Effector memory CD8-positive, alpha-beta T cell (primary cell): ENCODE results near the gene KIF11.
"Not testable (repeated sequence)": the region's sequence is repeated elsewhere in the genome, so short reads cannot be mapped to it uniquely, and the experiment has no call there.

ENCODE experiments used
- ATAC-seq: fragments of 150-1000 bp; cut with Tn5 transposase; replicated peaks from 2 replicates; pipeline ENCODE4 v1.10.0; 2021; ENCODE audit warnings: mild to moderate bottlenecking, moderate library complexity
- DNase-seq, 3 experiments: peaks; one replicate each; pipeline ENCODE4 v3.0.0; 2021
- H3K27ac Mint-ChIP-seq, 2 donors: one replicate each; pipeline ENCODE4 v1.8.0; 2022; ENCODE audit warnings: mild to moderate bottlenecking in 2 of 2, mixed read lengths in 2 of 2, moderate library complexity in 2 of 2
- H3K27me3 Mint-ChIP-seq, 2 donors: one replicate each; pipeline ENCODE4 v1.8.0; 2022; ENCODE audit warnings: mixed read lengths in 2 of 2
- H3K36me3 Mint-ChIP-seq: one replicate; pipeline ENCODE4 v1.8.0; 2022; ENCODE audit warnings: mild to moderate bottlenecking, moderate library complexity, mixed read lengths; ENCODE audit not compliant: insufficient read depth
- H3K4me1 Mint-ChIP-seq, 2 donors: one replicate each; pipeline ENCODE4 v1.8.0; 2022; ENCODE audit warnings: low read depth in 2 of 2, mixed read lengths in 2 of 2
- H3K4me3 Mint-ChIP-seq, 2 donors: one replicate each; pipeline ENCODE4 v1.8.0; 2022; ENCODE audit warnings: mild to moderate bottlenecking in 2 of 2, mixed read lengths in 2 of 2, moderate library complexity in 2 of 2
- H3K9me3 Mint-ChIP-seq, 2 donors: one replicate each; pipeline ENCODE4 v1.8.0; 2022; ENCODE audit warnings: mixed read lengths in 2 of 2
- total RNA-seq, 9 experiments: gene quantifications; one replicate each; lab custom pipeline; 2026; lab: John Stamatoyannopoulos, UW

Gene KIF11
- total RNA-seq, result 2.4 to 22.2 (median 7.3) reads per million in 9 experiments

DNA sequence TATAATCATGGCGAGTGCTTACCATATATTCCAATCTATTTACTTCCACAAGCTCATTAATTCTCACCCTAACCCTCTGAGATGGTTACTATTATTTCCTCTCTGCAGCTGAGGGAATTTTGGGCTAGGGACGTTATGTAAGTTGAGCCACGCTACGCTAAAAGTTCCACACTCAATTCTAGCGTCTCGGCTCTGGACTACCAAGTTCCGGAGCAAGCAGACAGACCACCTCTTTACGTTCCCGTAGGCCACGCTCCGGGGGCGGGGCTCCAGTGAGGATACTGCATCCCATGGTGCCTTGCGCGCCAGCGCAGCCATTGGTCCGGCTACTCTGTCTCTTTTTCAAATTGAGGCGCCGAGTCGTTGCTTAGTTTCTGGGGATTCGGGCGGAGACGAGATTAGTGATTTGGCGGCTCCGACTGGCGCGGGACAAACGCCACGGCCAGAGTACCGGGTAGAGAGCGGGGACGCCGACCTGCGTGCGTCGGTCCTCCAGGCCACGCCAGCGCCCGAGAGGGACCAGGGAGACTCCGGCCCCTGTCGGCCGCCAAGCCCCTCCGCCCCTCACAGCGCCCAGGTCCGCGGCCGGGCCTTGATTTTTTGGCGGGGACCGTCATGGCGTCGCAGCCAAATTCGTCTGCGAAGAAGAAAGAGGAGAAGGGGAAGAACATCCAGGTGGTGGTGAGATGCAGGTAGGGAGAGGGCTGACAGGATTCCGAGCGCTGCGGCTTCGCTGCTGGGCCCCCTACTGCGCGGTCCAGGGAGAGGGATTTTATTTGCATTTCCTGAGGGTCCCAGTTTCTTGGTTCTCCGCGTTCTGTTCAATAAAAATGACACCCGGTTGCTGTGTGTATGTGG, at the start of gene KIF11:
Gene KIF11, plus strand, starts transcription at position 370 of the 858 bp plus-strand sequence. Its CDS starts 246 bp downstream, at position 616.
- peak; percentile 81 for ATAC-seq
- peak within 1 kb of the TSS; percentile 99 to 100 for H3K27ac Mint-ChIP-seq
- peaks cover 23% of the 10 kb centered on the region for H3K36me3 Mint-ChIP-seq
- peak; percentile 97 to 98 (median 98) for DNase-seq
- peaks cover 20 to 30% of the 10 kb centered on the region in 2 donors for H3K4me1 Mint-ChIP-seq
- peak within 1 kb of the TSS; percentile 100 for H3K4me3 Mint-ChIP-seq
- no peaks in the 10 kb centered on the region for H3K9me3 Mint-ChIP-seq
- H3K27me3 Mint-ChIP-seq, result no peaks in the 10 kb centered on the region

DNA sequence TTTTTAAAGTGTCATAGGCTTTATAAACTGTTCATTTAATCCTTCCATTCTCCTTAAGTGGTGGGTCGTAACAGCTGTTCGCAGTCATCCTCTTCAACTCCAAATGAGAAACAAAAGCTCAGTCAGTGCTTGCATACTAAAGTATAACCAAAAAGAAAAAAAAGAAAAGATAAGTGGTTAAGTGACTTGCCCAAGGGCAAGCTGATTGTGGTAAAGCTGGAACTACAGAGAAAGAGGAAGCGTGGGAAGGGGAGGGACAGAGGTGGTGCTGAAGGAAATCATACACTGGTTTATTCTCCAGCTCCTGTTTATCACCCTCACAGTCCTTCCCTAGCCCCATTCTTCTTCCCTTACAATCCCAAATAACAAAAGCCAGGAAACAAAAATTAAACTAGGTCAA, 48.6 kb upstream of the KIF11 start:
- DNase-seq, result no peak
- peaks cover 13 to 32% of the 10 kb centered on the region in 2 donors for H3K4me1 Mint-ChIP-seq
- H3K27me3 Mint-ChIP-seq, result no peaks in the 10 kb centered on the region
- no peak for ATAC-seq
- H3K4me3 Mint-ChIP-seq, result peak overlapping the region in 1 of 2 donors; percentile 38
- H3K9me3 Mint-ChIP-seq, result no peaks in the 10 kb centered on the region
- peak overlapping the region; percentile 49 to 73 for H3K27ac Mint-ChIP-seq
- H3K36me3 Mint-ChIP-seq, result peaks cover 6% of the 10 kb centered on the region

DNA sequence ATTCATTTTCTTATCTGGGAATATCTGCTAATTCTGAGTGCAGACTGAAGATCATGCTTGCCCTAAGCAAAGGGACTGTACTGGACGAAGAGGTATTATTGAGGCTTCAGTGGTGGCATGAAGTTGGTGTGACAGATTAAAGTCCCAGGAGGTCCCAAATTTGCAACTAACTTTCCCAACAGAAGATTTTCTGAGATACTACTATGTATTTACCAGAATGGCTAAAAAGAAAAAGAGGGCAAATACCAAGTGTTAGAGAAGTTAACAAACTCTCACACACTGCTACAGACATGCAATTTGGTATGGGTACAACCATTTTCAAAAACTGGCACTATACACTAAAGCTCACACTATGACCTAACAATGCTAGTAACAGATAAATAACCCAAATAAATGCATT, 47.4 kb upstream of the KIF11 start:
- H3K4me1 Mint-ChIP-seq, result peaks cover 13 to 29% of the 10 kb centered on the region in 2 donors
- H3K4me3 Mint-ChIP-seq, result no peak overlapping the region
- H3K36me3 Mint-ChIP-seq, result peaks cover 6% of the 10 kb centered on the region
- no peaks in the 10 kb centered on the region for H3K27me3 Mint-ChIP-seq
- peak overlapping the region in 1 of 2 donors; percentile 1 for H3K27ac Mint-ChIP-seq
- DNase-seq, result no peak
- H3K9me3 Mint-ChIP-seq, result no peaks in the 10 kb centered on the region
- ATAC-seq, result no peak

DNA sequence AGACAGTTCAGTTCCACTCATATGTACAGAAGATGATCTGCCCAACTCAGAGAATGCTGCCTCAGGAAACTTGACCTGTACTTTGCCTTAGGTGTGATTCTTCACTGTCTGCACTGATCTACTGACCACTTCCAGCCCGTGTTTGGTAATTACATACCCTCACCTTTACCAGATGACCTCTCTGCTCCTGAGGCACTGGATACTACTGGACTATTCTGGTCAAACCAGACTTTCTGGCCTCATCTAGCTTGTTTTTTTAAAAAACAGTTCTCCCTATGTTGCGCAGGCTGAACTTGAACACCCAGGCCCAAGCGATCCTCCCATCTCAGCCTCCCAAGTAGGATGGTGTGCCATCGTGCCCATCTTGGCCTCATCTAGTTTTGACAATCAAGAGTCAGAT, 45.3 kb upstream of the KIF11 start:
- Mint-ChIP-seq H3K27ac (no peak overlapping the region), H3K4me1 (peaks cover 13 to 24% of the 10 kb centered on the region in 2 donors), H3K36me3 (peaks cover 10% of the 10 kb centered on the region), H3K9me3 (no peaks in the 10 kb centered on the region), H3K27me3 (no peaks in the 10 kb centered on the region), H3K4me3 (no peak overlapping the region)
- DNase-seq (no peak), ATAC-seq (no peak)

GRCh38 chr10:92550924-92551323, 42.0 kb upstream of the KIF11 start:
- Mint-ChIP-seq H3K27ac (peak overlapping the region in 1 of 2 donors; percentile 12), H3K27me3 (no peaks in the 10 kb centered on the region)

GRCh38 chr10:92552310-92552709, 40.6 kb upstream of the KIF11 start:
- H3K27ac Mint-ChIP-seq, result no peak overlapping the region
- no peaks in the 10 kb centered on the region for H3K9me3 Mint-ChIP-seq
- H3K27me3 Mint-ChIP-seq, result no peaks in the 10 kb centered on the region
- H3K4me1 Mint-ChIP-seq, result peaks cover 0 to 3% of the 10 kb centered on the region in 2 donors
- H3K4me3 Mint-ChIP-seq, result no peak overlapping the region
- no peak for DNase-seq
- H3K36me3 Mint-ChIP-seq, result peaks cover 26% of the 10 kb centered on the region
- ATAC-seq, result no peak

More at GRCh38 chr10:92550924-92551323, 42.0 kb upstream of the KIF11 start:
- Mint-ChIP-seq H3K4me3 (no peak overlapping the region), H3K9me3 (no peaks in the 10 kb centered on the region), H3K36me3 (peaks cover 21% of the 10 kb centered on the region), H3K4me1 (peaks cover 1 to 6% of the 10 kb centered on the region in 2 donors)
- DNase-seq, result no peak
- ATAC-seq, result no peak

GRCh38 chr10:92553959-92554358, 39.0 kb upstream of the KIF11 start:
- Mint-ChIP-seq H3K4me1 (peaks cover 0 to 3% of the 10 kb centered on the region in 2 donors), H3K27ac (no peak overlapping the region), H3K36me3 (peaks cover 41% of the 10 kb centered on the region), H3K27me3 (no peaks in the 10 kb centered on the region), H3K4me3 (no peak overlapping the region), H3K9me3 (no peaks in the 10 kb centered on the region)
- DNase-seq (no peak), ATAC-seq (no peak)

- H3K4me1 Mint-ChIP-seq, result peaks cover 6 to 7% of the 10 kb centered on the region in 2 donors
- no peaks in the 10 kb centered on the region for H3K9me3 Mint-ChIP-seq
- H3K4me3 Mint-ChIP-seq, result no peak overlapping the region
- H3K27me3 Mint-ChIP-seq, result no peaks in the 10 kb centered on the region
- ATAC-seq (no peak), DNase-seq (no peak)
- H3K36me3 Mint-ChIP-seq, result peaks cover 40% of the 10 kb centered on the region
- no peak overlapping the region for H3K27ac Mint-ChIP-seq
Observed at GRCh38 chr10:92559046-92559445, 33.9 kb upstream of the KIF11 start.

GRCh38 chr10:92562424-92562823, 30.5 kb upstream of the KIF11 start:
- Mint-ChIP-seq H3K27ac (peak overlapping the region in 1 of 2 donors; percentile 44), H3K9me3 (no peaks in the 10 kb centered on the region), H3K27me3 (no peaks in the 10 kb centered on the region), H3K4me3 (no peak overlapping the region), H3K36me3 (peaks cover 37% of the 10 kb centered on the region), H3K4me1 (peaks cover 13 to 14% of the 10 kb centered on the region in 2 donors)
- no peak for DNase-seq
- no peak for ATAC-seq

GRCh38 chr10:92567952-92568600, 24.9 kb upstream of the KIF11 start:
- Mint-ChIP-seq H3K4me3 (no peak overlapping the region), H3K27me3 (no peaks in the 10 kb centered on the region), H3K27ac (peak overlapping the region in 1 of 2 donors; percentile 2), H3K4me1 (peaks cover 30 to 43% of the 10 kb centered on the region in 2 donors), H3K9me3 (no peaks in the 10 kb centered on the region), H3K36me3 (peaks cover 24% of the 10 kb centered on the region)
- ATAC-seq, result no peak
- no peak for DNase-seq

DNA sequence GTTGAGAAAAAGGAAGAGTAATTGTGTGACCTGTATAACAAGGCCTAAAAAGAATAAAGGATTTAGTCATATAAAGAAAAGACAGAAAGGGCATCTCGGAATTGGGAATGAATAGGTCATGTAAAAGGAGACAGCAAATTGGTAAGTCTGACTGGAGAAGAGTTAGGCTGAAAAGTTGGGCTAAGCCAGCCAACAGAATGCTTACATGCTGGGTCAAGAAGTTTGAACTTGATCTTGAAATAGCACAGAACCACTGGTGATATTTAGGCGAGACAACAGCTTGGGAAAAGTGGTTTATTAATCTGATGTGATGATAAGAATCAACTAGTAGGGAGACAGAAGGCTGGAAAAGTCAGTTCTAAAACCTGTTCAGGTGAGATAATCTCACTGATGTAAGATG, 23.9 kb upstream of the KIF11 start:
- Mint-ChIP-seq H3K27ac (no peak overlapping the region), H3K4me1 (peaks cover 29 to 41% of the 10 kb centered on the region in 2 donors), H3K9me3 (no peaks in the 10 kb centered on the region), H3K36me3 (peaks cover 29% of the 10 kb centered on the region), H3K4me3 (no peak overlapping the region), H3K27me3 (no peaks in the 10 kb centered on the region)
- no peak for DNase-seq
- ATAC-seq, result no peak

DNA sequence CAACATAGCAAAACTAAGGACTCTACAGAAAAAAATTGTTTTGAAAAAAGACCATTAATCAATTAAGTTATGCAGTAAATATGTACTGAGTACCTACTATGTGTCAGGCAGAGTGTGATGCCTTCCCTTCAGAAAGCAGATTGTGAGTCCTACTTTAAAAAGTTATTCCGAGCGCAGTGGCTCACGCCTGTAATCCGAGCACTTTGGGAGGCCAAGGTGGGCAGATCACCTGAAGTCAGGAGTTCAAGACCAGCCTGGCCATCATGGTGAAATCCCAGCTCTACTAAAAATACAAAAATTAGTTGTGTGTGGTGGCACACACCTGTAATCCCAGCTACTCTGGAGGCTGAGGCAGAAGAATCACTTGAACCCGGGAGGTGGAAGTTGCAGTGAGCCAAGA, 23.3 kb upstream of the KIF11 start:
- ATAC-seq, DNase-seq, H3K4me3 Mint-ChIP-seq, H3K27me3 Mint-ChIP-seq, H3K27ac Mint-ChIP-seq, H3K9me3 Mint-ChIP-seq: not testable (repeated sequence)
- Mint-ChIP-seq H3K4me1 (peaks cover 32 to 43% of the 10 kb centered on the region in 2 donors), H3K36me3 (peaks cover 29% of the 10 kb centered on the region)

- ATAC-seq, result no peak
- peak overlapping the region in 1 of 2 donors; percentile 72 for H3K27ac Mint-ChIP-seq
- H3K27me3 Mint-ChIP-seq, result no peaks in the 10 kb centered on the region
- H3K36me3 Mint-ChIP-seq, result peaks cover 24% of the 10 kb centered on the region
- H3K4me1 Mint-ChIP-seq, result peaks cover 33 to 49% of the 10 kb centered on the region in 2 donors
- peak overlapping the region in 1 of 2 donors; percentile 90 for H3K4me3 Mint-ChIP-seq
- DNase-seq, result no peak
- H3K9me3 Mint-ChIP-seq, result no peaks in the 10 kb centered on the region
Observed at GRCh38 chr10:92571649-92572048, 21.3 kb upstream of the KIF11 start.
